ENCODE data around the gene PSME1.

PSME1 gene

DNA sequence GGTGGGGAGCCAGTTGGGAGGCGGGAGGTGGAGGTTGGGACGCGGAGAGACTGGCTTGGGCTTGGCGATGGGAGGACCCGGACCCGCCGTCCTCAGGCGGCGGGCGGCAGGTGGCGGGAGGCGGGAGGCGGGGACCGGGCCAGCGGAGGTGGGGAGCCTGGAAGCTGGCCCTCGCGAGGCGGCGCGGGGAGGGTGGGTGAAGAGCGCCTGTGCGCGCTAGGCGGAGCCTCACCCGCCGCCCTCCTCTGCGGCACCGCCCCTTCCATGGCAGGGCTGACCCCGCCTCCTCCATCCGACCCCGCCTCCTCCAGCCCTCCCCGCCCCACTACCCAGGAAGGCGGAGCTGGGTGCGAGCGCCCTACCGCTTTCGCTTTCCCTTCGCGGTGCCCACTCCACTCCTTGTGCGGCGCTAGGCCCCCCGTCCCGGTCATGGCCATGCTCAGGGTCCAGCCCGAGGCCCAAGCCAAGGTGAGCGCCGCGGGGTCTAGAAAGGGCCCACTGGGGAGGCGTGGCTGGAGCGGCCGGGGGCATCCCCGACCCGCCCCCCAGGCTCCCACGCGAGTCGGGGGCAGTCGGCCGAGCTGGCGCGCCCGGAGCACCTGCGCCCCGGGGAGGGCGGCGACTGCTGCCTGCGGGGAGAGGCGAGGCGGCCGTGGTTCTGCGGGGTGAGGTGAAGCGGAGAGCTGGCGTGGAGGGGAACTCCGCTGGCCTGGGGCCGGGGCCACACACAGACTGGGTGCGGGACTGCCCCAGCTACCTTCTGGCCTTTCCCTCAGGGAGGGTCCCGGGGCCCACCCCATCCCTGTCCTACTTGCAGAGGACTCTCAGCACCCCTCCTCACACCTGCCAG lies at the start of gene PSME1:
Gene PSME1 (plus strand): TSS at position 361 of the 850 bp plus-strand sequence. CDS start 69 bp downstream, at position 430.
- ATAC-seq = peak; percentile 94
- peak; percentile 96 for DNase-seq

DNA sequence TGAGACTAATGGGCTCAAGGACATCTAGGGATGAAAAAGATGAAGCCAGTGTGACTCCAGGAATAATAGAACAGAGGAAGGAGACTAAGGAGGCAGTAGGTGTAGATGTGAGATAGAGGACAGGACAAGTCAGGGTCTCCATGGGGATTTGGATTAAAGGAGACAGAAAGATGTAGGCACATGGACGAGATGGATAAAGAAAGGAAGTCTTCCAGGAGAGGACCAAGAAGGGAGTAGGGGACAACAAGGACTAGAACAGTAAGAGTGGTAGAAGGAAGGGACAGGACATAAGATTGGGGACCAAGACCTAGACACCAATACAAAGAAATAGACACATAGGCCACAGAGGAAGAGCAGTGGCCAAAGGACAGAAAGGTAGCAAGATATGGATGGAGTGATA lies 49.0 kb upstream of the PSME1 start:
- DNase-seq = no peak
- ATAC-seq = no peak

DNA sequence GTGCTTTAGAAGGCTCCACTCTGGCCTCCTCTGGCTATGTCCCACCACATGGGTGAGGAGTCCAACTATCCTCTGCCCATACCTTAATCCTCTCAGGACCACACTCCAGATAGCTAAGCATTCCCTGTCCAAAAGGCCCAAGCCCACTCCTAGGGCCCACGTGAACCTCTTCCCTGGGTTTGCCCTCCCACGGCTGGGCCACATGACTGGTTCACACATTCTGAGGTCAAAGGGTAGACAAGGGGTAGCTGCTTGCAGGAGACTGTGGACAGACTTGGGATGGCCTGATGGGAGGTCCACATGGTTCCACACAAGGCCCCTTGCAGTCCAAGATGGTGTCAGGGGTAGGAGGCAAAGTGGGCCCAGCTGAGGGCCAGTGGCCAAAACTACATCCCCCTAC lies 47.9 kb upstream of the PSME1 start:
- ATAC-seq (no peak), DNase-seq (no peak)

DNA sequence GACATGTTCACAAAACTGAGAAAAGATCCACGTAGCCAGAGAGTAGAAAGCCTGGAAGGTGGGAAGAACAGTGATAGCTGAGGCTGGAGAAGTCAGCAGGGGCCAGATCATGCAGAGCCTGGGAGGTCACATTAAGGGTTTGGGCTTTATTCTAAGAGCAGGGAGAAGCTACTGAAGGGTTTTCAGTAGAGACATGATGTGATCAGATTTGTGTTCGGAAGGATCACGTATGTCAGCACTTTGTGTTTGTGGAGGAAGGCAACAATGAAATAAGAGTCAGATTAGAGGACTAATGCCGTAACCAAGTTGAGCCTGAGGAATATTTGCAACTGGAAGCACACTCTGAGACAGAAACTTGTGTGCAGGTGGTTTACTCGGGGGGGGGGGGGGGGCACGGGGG lies 46.1 kb upstream of the PSME1 start:
- DNase-seq (no peak), ATAC-seq (no peak)

DNA sequence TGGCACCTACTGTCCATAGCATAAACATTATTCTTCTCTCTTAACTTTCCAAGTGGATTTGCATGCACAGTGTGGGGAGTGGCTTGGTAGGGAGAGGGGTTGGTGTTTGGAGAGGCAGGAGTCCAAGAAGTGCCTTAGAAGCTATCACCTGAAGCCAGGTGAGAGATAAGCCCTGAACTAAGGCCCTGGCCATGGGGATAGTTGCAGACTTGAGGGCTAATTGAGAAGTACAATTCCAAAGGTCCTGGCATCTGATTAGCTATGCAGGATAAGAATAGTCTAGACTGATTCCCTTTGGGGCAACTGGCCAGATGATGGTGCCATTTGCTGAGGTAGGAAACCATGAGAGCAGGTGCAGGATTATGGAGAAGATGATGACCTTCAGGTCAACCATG lies 43.9 kb upstream of the PSME1 start:
- DNase-seq (no peak), ATAC-seq (no peak)

DNA sequence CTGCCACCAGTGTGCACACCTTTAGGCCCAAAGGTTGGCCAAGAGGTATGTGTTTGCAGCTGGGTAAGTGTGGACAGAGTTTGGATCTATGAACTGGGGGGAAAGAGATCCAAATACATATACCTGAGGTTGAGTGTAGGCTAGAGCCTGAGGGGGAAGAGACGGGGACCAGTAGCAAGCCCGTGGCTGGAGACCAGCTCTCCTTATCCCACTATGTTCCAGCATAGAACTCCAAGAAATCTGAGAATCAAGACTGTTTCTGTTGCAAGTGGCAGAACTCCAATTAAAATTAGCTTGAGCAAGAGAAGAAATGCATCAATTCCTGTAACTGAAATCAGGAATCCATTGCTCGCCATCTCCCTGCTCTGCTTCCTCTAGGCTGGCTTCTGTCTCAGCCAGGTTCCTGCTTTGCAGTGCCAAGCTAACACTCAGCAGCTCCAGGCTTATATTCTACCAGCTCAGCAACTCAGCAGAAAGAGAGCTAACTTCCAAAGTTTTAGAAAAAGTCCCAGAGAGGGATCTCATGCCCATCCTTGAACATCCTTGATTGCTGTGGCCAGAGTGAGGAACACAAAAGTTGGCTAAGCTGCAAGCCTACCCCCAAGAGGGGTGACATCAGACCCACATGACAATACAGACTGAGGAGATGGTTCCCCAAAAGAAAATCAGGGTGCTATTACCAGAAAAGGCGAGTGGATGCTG lies 43.3 kb upstream of the PSME1 start:
- no peak for ATAC-seq
- no peak for DNase-seq

DNA sequence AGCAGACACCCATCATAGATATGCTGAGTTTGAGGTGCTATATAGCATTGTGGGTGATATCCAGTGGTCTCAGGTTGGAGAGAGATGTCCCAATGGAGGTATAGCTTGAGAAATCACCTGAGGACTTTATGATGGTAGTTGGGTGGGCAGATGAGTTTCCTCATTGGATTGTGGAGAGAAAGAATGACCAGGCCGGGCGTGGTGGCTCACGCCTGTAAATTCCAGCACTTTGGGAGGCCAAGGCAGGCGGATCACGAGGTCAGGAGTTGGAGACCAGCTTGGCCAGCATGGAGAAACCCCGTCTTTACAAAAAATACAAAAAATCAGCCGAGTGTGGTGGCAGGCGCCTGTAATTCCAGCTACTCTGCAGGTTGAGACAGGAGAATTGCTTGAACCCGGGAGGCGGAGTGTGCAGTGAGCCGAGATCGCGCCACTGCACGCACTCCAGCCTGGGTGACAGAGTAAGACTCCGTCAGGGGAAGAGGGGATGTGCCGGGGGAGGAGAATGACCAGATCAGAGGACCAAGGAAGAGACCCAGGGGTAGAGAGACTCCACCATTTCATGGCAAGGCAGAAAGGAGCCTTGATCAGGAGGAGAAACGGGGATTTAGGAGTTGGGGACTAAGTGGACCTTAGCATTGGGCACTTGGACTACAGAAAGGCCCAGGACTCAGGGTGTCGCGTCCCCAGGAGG lies 42.6 kb upstream of the PSME1 start:
- no peak for DNase-seq
- ATAC-seq = no peak

DNA sequence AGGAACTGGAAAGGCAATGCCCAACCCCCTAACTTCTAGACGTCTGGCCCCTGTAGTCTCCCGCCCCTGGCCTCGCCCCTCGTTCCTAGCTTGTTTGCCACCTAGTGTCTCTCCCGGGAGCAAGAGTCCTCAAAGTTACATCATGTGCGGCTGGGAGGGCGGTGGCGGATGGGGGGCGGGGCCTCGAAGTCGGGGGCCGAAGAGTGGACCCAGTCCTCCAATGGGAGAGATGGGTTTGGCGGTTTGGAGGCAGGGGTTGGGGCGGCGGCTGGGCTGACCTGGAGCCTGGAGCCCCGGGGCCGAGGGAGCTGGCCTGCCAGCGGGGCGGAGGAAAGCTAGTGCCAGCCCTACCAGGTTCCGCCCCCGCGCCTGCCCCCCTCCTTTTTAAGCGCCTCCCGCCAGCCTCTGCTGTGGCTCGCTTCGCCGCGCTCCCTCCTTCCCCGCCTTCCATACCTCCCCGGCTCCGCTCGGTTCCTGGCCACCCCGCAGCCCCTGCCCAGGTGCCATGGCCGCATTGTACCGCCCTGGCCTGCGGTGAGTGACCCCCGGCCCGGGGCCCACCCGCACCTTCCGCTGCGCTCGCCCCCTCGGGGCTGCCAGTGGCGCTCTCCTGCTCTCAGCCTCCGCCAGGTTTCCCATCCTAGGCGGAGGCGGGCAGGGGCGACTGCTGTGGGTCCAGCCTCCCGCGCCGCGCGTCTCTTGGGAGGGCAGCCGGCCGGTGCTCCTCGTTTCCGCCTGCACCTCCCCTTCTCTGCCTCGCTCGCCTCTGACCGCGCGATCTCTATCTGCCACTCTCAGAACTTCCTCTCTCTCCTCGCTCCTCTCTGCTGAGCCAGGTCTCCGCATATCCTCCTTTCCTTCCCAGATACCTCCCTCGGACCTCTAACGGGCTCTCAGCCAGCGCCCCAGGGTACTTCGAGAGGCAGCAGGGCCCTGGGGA lies 41.8 kb upstream of the PSME1 start, which contains the start of gene PCK2:
Gene PCK2 (plus strand): TSS at position 411 of the 940 bp plus-strand sequence. CDS start 95 bp downstream, at position 506.
- ATAC-seq (peak; percentile 83), DNase-seq (peak; percentile 92)

DNA sequence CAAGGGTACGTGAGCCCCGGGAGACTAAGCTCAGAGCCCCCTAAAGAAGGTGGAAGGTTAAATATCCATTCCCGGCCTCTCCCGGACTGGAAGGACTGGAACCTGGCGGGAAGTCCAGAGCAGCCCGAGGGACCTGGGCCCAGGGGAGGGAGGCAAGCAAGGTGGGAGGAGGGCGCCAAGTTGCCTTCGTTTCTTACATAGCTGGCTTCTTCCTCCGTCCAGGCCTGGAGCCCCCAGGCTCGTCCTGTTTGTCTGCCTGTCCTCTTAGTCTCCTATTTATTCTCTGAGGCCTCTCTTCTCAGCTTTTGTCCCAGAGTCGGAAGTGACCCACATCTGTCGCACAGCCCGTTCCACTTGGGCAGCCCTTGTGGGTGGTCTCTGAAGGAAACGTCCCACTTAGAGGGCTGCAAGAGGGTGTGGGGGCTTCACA lies 41.1 kb upstream of the PSME1 start:
- ATAC-seq (no peak), DNase-seq (no peak)

DNA sequence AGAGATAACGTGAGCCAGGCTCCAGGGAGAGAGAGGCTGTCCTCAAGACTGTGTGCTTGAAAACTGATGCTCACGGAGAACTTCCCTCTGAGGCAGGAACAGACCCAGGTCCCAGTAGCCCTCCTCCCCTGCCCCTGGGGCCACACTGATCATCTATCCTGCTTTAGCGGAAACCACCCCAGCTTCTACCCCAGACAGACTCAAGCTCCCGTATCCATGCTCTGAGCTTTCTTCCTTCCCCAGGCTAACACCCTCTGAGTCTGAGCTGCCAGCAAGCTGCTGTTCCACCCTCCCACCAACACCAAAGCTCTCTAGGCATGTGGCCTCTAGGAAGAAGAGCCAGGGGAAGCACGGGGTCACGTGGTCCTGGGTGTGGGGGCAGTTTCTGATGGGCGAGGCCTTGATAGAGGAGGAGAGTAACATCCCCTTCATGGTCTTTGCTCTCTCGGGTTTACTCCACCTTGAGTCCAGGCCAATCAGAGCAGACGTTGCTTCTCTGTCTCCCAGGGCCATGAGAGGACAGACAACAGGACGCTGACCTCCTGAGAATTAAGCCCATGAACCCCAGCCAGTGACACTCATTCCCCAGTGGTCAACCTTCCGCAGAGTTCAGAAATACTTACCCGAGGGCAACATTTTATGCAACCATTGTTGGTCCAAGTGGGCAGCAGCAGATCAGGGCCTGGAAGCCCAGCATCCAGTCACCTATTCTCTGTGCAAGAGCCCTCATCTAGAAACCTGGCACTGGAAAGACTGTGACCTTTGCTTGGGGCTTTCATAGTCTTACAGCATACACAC lies 40.5 kb upstream of the PSME1 start:
- peak; percentile 80 for DNase-seq
- ATAC-seq = peak; percentile 66

DNA sequence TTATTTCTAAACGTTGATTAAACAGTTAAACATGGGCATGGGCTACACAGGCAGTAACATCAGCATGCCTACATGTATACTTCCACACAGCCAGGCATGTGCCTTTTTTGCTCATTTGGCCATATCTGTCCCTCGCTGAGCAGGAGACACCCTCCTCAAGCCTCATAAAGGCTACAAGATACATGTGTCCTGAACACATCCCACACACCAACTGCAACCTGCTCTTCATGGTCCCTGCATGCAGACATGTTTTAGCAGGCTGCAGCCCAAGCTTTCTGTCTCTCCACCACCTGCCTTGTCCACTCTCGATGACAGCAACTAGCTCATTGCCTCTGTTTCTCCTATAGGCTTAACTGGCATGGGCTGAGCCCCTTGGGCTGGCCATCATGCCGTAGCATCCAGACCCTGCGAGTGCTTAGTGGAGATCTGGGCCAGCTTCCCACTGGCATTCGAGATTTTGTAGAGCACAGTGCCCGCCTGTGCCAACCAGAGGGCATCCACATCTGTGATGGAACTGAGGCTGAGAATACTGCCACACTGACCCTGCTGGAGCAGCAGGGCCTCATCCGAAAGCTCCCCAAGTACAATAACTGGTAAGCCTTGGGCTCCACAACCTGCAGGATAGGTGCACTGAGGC lies 39.3 kb upstream of the PSME1 start:
- no peak for ATAC-seq
- no peak for DNase-seq

DNA sequence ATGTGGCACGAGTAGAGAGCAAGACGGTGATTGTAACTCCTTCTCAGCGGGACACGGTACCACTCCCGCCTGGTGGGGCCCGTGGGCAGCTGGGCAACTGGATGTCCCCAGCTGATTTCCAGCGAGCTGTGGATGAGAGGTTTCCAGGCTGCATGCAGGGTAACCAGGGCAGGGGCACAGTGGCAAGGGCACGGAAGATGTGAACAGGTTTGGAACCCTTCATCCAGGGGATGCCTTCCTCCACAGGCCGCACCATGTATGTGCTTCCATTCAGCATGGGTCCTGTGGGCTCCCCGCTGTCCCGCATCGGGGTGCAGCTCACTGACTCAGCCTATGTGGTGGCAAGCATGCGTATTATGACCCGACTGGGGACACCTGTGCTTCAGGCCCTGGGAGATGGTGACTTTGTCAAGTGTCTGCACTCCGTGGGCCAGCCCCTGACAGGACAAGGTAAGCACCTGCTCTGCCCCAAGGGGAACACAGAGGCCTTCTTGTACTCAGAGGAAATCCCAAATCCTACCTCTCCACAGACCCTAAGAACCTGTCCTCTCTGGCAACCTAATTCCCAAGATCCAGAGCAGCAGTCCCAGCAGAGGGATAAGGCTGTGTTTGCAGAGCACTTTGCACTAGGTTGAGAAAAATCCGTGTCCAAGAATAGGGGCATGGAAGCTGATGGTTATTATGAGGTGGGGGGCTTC lies 37.6 kb upstream of the PSME1 start:
- DNase-seq = no peak
- ATAC-seq = no peak

DNA sequence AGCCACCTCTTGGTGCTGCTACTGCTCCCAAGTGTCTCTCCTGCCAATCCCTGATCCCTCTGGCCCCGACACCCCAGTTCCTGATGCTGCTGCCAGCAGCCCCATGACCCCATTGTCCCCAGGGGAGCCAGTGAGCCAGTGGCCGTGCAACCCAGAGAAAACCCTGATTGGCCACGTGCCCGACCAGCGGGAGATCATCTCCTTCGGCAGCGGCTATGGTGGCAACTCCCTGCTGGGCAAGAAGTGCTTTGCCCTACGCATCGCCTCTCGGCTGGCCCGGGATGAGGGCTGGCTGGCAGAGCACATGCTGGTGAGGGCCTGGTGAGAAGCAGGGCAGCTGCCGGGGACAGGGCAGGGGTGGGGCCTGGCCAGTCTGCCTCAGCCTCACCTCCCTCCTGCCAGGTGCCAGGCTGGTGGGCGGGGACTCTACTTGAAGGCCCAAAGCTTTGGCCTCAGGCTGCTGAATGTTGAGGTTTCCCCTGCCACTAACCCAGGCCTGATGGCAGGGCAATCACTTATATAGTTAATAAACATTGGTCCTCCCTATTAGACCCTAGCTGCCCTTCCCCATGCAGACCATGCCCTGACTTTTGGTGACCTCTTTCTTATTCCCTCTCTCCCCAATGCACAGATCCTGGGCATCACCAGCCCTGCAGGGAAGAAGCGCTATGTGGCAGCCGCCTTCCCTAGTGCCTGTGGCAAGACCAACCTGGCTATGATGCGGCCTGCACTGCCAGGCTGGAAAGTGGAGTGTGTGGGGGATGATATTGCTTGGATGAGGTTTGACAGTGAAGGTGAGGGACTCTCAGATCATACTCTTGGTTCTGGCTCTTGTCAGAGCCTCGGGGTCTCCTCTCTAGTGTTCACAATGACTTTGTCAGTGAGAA lies 36.8 kb upstream of the PSME1 start:
- no peak for DNase-seq

DNA sequence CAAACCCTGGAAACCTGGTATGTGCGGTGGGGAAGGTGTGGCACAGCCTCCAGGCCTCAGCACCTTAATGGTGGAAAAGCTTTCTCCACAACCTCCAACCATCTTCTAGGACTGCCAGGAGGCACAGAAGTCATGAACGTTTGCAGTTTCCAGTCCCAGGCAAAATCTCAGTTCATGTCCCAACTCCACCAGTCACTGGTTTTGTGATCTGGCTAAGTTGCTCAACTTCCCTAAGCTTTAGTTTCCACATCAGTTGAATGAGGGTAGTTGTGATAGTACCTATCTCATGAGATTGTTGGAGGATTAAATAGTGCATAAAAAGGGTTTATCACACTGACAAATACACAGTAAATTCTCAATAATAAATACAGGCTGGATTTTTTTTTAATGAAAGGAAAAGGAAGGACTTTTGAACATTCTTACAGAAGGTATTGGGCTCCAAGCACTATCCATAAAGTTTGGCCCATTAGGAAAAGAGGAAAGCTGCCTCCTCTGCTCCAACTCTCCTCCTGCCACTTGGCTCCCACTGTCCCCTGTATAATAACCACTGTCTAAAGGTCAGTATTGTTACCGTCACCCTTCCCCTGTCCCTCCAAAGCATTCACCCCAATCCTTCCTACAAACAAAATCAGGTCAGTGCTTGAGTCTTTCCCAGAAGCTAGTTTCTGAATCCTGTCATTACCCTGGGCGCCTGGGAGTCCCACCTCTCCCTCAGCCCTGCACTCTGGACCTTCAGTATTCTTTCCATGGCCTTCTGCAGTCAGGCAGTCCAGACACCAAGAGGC lies 35.6 kb upstream of the PSME1 start:
- no peak for DNase-seq
- no peak for ATAC-seq

More for the DNA sequence above, 36.8 kb upstream of the PSME1 start:
- ATAC-seq = no peak

DNA sequence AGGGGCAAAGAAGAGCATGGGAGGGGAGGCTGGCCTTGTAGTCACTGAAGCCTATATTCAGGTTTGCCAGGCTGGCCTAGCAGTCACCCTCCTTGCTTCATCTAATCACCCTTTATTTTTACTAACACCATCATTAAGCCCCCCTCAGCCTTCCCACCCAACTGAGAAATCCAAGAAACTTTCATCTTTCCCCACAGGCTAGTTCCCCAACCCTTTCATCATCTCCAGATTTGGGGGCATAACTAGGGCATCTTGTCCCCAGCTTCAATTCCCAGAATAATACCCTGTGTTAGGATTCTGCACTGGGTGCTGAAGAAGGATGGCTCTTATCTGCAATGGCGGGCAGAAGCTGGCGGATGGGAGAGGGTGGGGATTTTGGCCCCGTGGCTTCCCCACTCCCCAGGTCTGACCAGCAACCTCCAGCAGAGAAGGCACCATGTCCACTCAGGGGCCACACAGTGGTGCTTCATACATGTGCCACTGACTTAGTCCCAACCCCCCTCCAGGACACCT lies 35.0 kb upstream of the PSME1 start:
- DNase-seq (no peak), ATAC-seq (no peak)

DNA sequence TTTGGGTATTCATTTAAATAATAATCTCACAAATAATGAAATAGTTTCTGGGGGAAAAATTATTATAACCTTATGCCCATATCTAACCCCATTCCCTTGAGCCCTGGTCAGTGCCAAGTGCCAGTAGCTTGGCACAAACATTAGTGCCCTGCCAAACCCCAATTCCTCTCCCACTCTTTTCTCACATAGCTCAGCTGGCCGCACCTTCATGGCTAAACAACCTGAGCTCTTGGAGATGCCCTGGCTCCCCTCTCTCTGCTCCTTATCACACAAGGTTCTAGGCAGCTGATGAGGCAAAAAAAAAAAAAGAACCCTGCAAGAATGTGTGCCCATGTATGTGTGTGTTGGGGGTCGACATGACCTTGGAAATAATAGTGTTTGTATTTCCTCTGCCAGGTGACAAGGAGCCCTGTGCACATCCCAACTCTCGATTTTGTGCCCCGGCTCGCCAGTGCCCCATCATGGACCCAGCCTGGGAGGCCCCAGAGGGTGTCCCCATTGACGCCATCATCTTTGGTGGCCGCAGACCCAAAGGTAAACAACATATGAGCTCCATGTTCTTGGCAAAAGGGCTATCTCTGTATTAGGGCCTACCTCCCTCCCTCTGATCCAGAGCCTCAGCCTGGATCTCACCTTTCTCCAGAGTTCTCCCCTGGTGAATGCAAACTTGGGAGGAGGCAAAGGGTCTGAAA lies 33.5 kb upstream of the PSME1 start:
- no peak for DNase-seq
- ATAC-seq = no peak

DNA sequence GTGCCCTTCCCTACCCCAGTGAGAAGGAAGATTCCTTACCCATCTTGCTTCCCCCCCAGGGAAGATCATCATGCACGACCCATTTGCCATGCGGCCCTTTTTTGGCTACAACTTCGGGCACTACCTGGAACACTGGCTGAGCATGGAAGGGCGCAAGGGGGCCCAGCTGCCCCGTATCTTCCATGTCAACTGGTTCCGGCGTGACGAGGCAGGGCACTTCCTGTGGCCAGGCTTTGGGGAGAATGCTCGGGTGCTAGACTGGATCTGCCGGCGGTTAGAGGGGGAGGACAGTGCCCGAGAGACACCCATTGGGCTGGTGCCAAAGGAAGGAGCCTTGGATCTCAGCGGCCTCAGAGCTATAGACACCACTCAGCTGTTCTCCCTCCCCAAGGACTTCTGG lies 32.5 kb upstream of the PSME1 start:
- ATAC-seq (no peak), DNase-seq (no peak)

All from stimulated activated naive CD8-positive, alpha-beta T cell treated with anti-CD3 and anti-CD28 coated beads, Interleukin-15, Interleukin-2, amounts not matched to agents 100 U/mL and 50 U/mL, for 24 hours (primary cell).